Measurements from ENCODE around the gene TBX21. TPM values are rescaled to one million over a fixed set of nuclear protein-coding genes. Genes with fewer than 3 reads are reported as not detected.

Gene TBX21
- total and polyA plus RNA-seq, 9 of the 15 experiments (the other 6 are each of a cell fraction or from before 2014, with no cell fraction given): 0.07 TPM; not detected in 8

- TF ChIP-seq MAZ (CRISPR knock-in tag; conservative IDR thresholded peaks at IDR 0.05 in 1 of 2, IDR thresholded peaks at IDR 0.05 in 1 of 2) (peak in 1 of 2 experiments; percentile 52; a peak in 2 of 4 replicates), HBP1 (CRISPR knock-in tag; IDR thresholded peaks at IDR 0.05) (peak; percentile 63; the same call in 1 of the 2 replicates), DEAF1 (CRISPR knock-in tag; IDR thresholded peaks at IDR 0.05) (peak; percentile 57), CTCF (IDR thresholded peaks at IDR 0.05 in 2 of 3, conservative IDR thresholded peaks at IDR 0.05 in 1 of 3; ENCODE audit: insufficient read depth in 2 of 3, low read depth in 1 of 3, low read length in 3 of 3) (peak; percentile 83 to 88 (median 87)), ZNF239 (CRISPR knock-in tag; IDR thresholded peaks at IDR 0.05) (no peak), HCFC1 (IDR thresholded peaks at IDR 0.05; ENCODE audit: low read depth, low read length) (no peak), STAT6 (CRISPR knock-in tag; IDR thresholded peaks at IDR 0.05) (no peak), SMC3 (conservative IDR thresholded peaks at IDR 0.05; ENCODE audit: insufficient read depth, low read depth, low read length) (peak; percentile 71)
Observed at GRCh38 chr17:47698749-47699535, 34.1 kb upstream of the TBX21 start (continued).

Data from K562 (cell line).